Heart left ventricle (tissue), 16 donors: ENCODE results near the gene DAP. TPM values are rescaled to one million over a fixed set of nuclear protein-coding genes. Genes with fewer than 3 reads are reported as not detected.

Experiments used
- ATAC-seq, 4 donors: fragments of 200-7000 bp; cut with Tn5 transposase; one replicate each; pipeline ENCODE4 v1.9.1; 2020 to 2022; ENCODE audit warnings: moderate library complexity in 4 of 4, mild to moderate bottlenecking in 3 of 4, moderate number of reproducible peaks in 1 of 4
- DNase-seq, 5 donors: peaks; one replicate each; pipeline ENCODE4 v3.0.0-alpha.2; 2020
- H3K27ac ChIP-seq, 12 donors: fragments of 200-600 bp; sonication (generic) in 4 of 12; one replicate each; pipeline versions ENCODE4 v1.5.0 to v1.8.0; 2016 to 2022; ENCODE audit warnings: mild to moderate bottlenecking in 2 of 12
- H3K27me3 ChIP-seq, 9 donors: fragments of 200-600 bp; sonication (generic) in 2 of 9; one replicate each; pipeline versions ENCODE4 v1.5.1 to v1.8.0; 2016 to 2022; ENCODE audit warnings: mild to moderate bottlenecking in 3 of 9
- H3K36me3 ChIP-seq, 9 donors: fragments of 200-600 bp; sonication (generic) in 2 of 9; one replicate each; pipeline versions ENCODE4 v1.5.0 to v1.8.0; 2018 to 2022; ENCODE audit warnings: mild to moderate bottlenecking in 2 of 9
- H3K4me1 ChIP-seq, 12 donors: fragments of 200-600 bp; sonication (generic) in 4 of 12; one replicate each; pipeline versions ENCODE4 v1.5.0 to v1.8.0; 2016 to 2022; ENCODE audit warnings: mild to moderate bottlenecking in 3 of 12
- H3K4me3 ChIP-seq, 12 donors: fragments of 200-600 bp; sonication (generic) in 4 of 12; one replicate each; pipeline versions ENCODE4 v1.5.0 to v1.8.0; 2017 to 2022; ENCODE audit warnings: mild to moderate bottlenecking in 9 of 12, moderate library complexity in 4 of 12
- H3K9me3 ChIP-seq, 12 donors: fragments of 200-600 bp; sonication (generic) in 4 of 12; one replicate each; pipeline versions ENCODE4 v1.5.0 to v1.8.0; 2016 to 2022; ENCODE audit warnings: mild to moderate bottlenecking in 1 of 12
- POLR2A ChIP-seq, 2 donors: fragments of 450-650 bp; IDR thresholded peaks; one replicate each; pipeline ENCODE4 v1.6.1; 2017; ENCODE audit warnings: antibody characterized with exemption in 2 of 2, mild to moderate bottlenecking in 2 of 2, moderate library complexity in 2 of 2
- WGBS, 4 donors: extraction: QIAGEN DNeasy Blood & Tissue Kit in 2 of 4; methylation state at CpG; one replicate each; pipeline versions ENCODE4 v1.1.5 to v1.1.7; 2013 to 2018; 5-methylcytosine and 5-hydroxymethylcytosine counted together
- intact Hi-C, 10 donors: fragments of 100-400 bp; cut with DNase I; formaldehyde crosslinking; loops; one replicate each; pipeline versions ENCODE4 v1.11.1 to v1.14.2; 2022
- polyA plus RNA-seq, 2 donors: library from polyadenylated mRNA; stranded (reverse); fragments of 200-250 nt; gene quantifications; one replicate each; pipeline ENCODE4 v1.2.3, GENCODE V29; 2013
- total RNA-seq, 9 donors: library from RNA; depleted of rRNA in 2 of 9; stranded (reverse); fragments of >200 nt in 2 of 9; fragmentation: NEBNext Ultra II Directional in 3 of 9; extraction: Animal tissue kit (Norgen Biotek cat#: 25700) in 3 of 9; gene quantifications; one replicate each; pipeline versions ENCODE4 v1.1.0 to v1.2.4, GENCODE V29; 2016 to 2023
- TF ChIP-seq, protein P1 (sequence below), 12 donors: fragments of 200-600 bp; sonication (generic) in 4 of 12; IDR thresholded peaks; one replicate each; pipeline versions ENCODE4 v1.5.0 to v1.8.0; 2018 to 2022; ENCODE audit warnings: antibody characterized with exemption in 12 of 12, mild to moderate bottlenecking in 5 of 12
- donor health status: ischemic (EF 13 %, LVEDD 7.1; RV severe dilation, severe dysfunction).
- donor health status: healthy with polysubstance abuse.
- donor health status: DM: no; HTN: yes; CAD: no.
- donor health status: DM: no; HTN: no; CAD: no.
- donor health status: ischemic (EF 25% LVEDD 6.9; RV normal size, moderate dysfunction).
- donor health status: ischemic (EF 25% LVEDD 5.7; RV mildly dilated, moderate dysfunction).
- donor health status: healthy.
- donor health status: DM: yes; HTN: yes; CAD: no.
- donor health status: ischemic (EF 35%, LVEDD 5.7; RV mildly dilated, moderate dysfunction).
- donor health status: nonischemic (EF 11% LVEDD 7.7; RV severe dilation, severe dysfunction).
- donor health status: DM: yes; HTN: yes; CAD: no.
- donor health status: PGD.
- donor health status: ischemic (EF 29% LVEDD 5.4; RV normal size, mild dysfunction).
- donor health status: nonischemic (EF 23%, LVEDD 6.1; RV moderate dilation, normal function).

The DAP gene
- total and polyA plus RNA-seq, 11 donors = 13.8 to 61.6 (median 28.5) TPM

DNA sequence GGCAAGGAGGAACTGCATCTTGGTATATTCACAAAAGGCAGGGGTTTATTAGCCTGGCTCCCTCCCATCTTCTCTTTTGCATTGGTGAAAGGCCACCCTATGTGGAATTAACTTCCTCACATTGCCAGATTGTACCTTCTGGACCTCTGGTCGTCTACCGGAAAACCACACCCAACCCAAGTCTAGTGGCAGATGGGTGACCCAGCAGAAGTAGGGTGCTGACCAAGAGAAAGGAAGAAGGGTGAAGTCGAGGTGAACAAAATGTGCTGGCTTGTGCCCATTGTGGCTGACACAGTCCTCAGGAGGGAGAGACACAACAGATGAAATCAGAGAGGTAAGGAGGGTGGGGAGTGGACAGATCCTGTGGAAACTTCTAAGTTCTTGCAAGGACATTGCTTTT, 39.8 kb upstream of the DAP start:
- TF ChIP-seq, protein P1, sequence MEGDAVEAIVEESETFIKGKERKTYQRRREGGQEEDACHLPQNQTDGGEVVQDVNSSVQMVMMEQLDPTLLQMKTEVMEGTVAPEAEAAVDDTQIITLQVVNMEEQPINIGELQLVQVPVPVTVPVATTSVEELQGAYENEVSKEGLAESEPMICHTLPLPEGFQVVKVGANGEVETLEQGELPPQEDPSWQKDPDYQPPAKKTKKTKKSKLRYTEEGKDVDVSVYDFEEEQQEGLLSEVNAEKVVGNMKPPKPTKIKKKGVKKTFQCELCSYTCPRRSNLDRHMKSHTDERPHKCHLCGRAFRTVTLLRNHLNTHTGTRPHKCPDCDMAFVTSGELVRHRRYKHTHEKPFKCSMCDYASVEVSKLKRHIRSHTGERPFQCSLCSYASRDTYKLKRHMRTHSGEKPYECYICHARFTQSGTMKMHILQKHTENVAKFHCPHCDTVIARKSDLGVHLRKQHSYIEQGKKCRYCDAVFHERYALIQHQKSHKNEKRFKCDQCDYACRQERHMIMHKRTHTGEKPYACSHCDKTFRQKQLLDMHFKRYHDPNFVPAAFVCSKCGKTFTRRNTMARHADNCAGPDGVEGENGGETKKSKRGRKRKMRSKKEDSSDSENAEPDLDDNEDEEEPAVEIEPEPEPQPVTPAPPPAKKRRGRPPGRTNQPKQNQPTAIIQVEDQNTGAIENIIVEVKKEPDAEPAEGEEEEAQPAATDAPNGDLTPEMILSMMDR (IDR thresholded peaks at IDR 0.05) = no peak
- no peak for TF ChIP-seq POLR2A (IDR thresholded peaks at IDR 0.05)

DNA sequence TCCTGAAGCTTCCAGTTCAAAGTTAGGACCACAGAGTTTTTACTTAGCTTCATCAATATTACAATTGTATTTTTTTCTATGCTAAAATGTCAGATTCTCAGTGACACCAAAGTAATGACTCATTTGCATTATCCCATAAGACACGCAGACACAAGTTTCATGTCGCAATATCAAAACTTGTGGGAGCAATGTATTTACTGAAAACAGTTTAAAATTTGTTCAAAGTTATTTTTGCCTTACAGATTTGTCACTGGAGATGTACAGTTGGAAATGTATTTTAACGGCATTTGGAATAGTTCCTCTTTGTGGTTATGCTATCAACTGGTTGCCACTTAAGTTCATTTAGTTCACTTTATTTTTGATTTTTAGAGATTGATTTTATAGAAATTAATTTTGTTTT, 36.2 kb upstream of the DAP start:
- no peak for TF ChIP-seq POLR2A (IDR thresholded peaks at IDR 0.05)
- TF ChIP-seq, protein P1 (IDR thresholded peaks at IDR 0.05) = no peak
- Histone ChIP-seq H3K4me3 (no peak overlapping the region), H3K4me1 (no peaks in the 10 kb centered on the region), H3K9me3 (no peaks in the 10 kb centered on the region), H3K27me3 (peaks cover 0 to 4% (median 0%) of the 10 kb centered on the region in 9 donors), H3K27ac (no peak overlapping the region), H3K36me3 (no peaks in the 10 kb centered on the region)
- ATAC-seq (no peak), DNase-seq (no peak)
- intact Hi-C loops = no loop called here
- 56 to 91% (median 80%) methylated on average over 3 of the region's 3 CpGs for WGBS, 4 donors

More for the DNA sequence above, 39.8 kb upstream of the DAP start:
- Histone ChIP-seq H3K4me1 (no peaks in the 10 kb centered on the region), H3K36me3 (no peaks in the 10 kb centered on the region), H3K27me3 (peaks cover 0 to 4% (median 0%) of the 10 kb centered on the region in 9 donors), H3K4me3 (no peak overlapping the region), H3K27ac (no peak overlapping the region), H3K9me3 (peaks cover 0 to 9% (median 0%) of the 10 kb centered on the region in 12 donors)
- DNase-seq = no peak
- WGBS, 4 donors = 68 to 84% (median 81%) methylated on average over 3 of the region's 3 CpGs
- ATAC-seq = no peak
- intact Hi-C loops = loop anchor here in 1 of 10 donors (5.0 kb wide), 1 partner anchor 104 kb away; no protein-coding TSS in a partner anchor

DNA sequence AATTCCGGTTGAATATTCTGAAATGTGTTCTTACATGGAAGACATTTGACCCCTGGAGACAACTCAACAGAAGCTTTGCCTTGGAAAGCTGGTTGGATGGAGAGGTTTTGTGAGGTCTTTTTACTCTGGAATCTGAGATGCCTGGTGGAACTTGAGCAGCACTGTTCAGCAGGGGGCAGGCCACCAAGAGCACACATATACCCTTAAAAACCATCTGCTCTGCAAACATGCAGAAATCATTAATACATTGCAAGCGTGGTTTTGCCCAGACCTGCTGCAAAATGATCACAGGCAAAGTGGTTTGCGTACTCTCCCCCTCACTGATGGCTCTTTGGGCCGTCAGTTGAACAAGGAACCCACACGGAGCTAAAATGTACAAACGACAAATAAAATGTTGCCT, 32.8 kb upstream of the DAP start:
- intact Hi-C loops = no loop called here

DNA sequence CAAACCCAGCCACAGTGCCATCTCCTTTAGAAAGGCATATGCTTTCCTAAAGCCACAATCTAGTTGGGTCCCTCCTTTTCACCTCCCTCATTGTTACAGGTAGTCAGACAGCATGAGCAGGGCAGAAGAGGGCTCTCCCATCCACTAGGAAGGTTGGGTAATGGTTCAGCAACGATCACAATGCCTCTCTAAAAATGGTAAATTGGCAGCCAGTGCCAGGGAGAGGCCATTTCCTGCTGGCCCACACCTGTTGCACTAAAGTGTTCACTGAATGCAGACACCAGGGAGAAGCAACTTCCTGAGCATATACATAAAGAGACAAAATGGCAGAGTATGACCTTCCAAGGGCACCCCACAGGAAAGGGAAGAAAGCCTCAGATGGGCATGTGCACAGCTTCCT, 31.3 kb upstream of the DAP start:
- WGBS, 4 donors = 43 to 88% (median 53%) methylated on average over 1 of the region's 1 CpG
- Histone ChIP-seq H3K4me1 (peaks cover 0 to 13% (median 6%) of the 10 kb centered on the region in 12 donors), H3K9me3 (no peaks in the 10 kb centered on the region), H3K36me3 (no peaks in the 10 kb centered on the region), H3K27me3 (no peaks in the 10 kb centered on the region), H3K27ac (no peak overlapping the region), H3K4me3 (no peak overlapping the region)
- ATAC-seq = no peak
- TF ChIP-seq POLR2A (IDR thresholded peaks at IDR 0.05) = no peak
- TF ChIP-seq, protein P1 (IDR thresholded peaks at IDR 0.05) = no peak
- no peak for DNase-seq
- intact Hi-C loops = no loop called here

More for the DNA sequence above, 32.8 kb upstream of the DAP start:
- Histone ChIP-seq H3K9me3 (no peaks in the 10 kb centered on the region), H3K27ac (no peak overlapping the region), H3K4me1 (peaks cover 0 to 10% (median 4%) of the 10 kb centered on the region in 12 donors), H3K27me3 (no peaks in the 10 kb centered on the region), H3K4me3 (no peak overlapping the region), H3K36me3 (no peaks in the 10 kb centered on the region)
- TF ChIP-seq POLR2A (IDR thresholded peaks at IDR 0.05) = no peak
- TF ChIP-seq, protein P1 (IDR thresholded peaks at IDR 0.05) = no peak
- WGBS, 4 donors = 74 to 80% (median 77%) methylated on average over 6 of the region's 6 CpGs
- DNase-seq = no peak
- ATAC-seq = no peak
